ENCODE data around the gene ITPR1.

ITPR1 gene

GRCh38 chr3:4467522-4467867 is 25.7 kb upstream of the ITPR1 start:
- CTCF ChIA-PET = interaction anchor here (1.0 kb wide), 1 partner anchor 116 kb away, joined by 3 read pairs; no protein-coding TSS in a partner anchor

GRCh38 chr3:4471907-4472306 is 21.2 kb upstream of the ITPR1 start:
- no peak for DNase-seq (ENCODE audit: low spot score)
- ChIA-PET POLR2A (ENCODE audit: low non-redundant PET) (no interaction called here), CTCF (no interaction called here)
- H3K27ac ChIP-seq = no peak overlapping the region
- TF ChIP-seq CTCF (conservative IDR thresholded peaks at IDR 0.05; ENCODE audit: low read depth) = no peak

More at GRCh38 chr3:4467522-4467867, 25.7 kb upstream of the ITPR1 start:
- no peak for TF ChIP-seq CTCF (conservative IDR thresholded peaks at IDR 0.05; ENCODE audit: low read depth)
- POLR2A ChIA-PET (ENCODE audit: low non-redundant PET) = interaction anchor here (0.5 to 0.6 kb wide), 2 partner anchors 15 to 26 kb away, joined by 3 to 4 read pairs; partner anchors contain the start of gene ITPR1
- peak overlapping the region; percentile 66 for H3K27ac ChIP-seq
- DNase-seq (ENCODE audit: low spot score) = no peak

- no peak overlapping the region for H3K27ac ChIP-seq
- no peak for TF ChIP-seq CTCF (conservative IDR thresholded peaks at IDR 0.05; ENCODE audit: low read depth)
- no peak for DNase-seq (ENCODE audit: low spot score)
- CTCF ChIA-PET = no interaction called here
- POLR2A ChIA-PET (ENCODE audit: low non-redundant PET) = no interaction called here
These were observed 20.8 kb upstream of the ITPR1 start for GRCh38 chr3:4472312-4472711.

- DNase-seq (ENCODE audit: low spot score) = no peak
- ChIA-PET POLR2A (ENCODE audit: low non-redundant PET) (no interaction called here), CTCF (interaction anchor here (0.6 kb wide), 1 partner anchor 167 kb away, joined by 3 read pairs; no protein-coding TSS in a partner anchor)
- H3K27ac ChIP-seq = no peak overlapping the region
- no peak for TF ChIP-seq CTCF (conservative IDR thresholded peaks at IDR 0.05; ENCODE audit: low read depth)
These were observed 20.4 kb upstream of the ITPR1 start for GRCh38 chr3:4472766-4473165.

GRCh38 chr3:4474683-4475490 is 18.3 kb upstream of the ITPR1 start:
- H3K27ac ChIP-seq = no peak overlapping the region
- no peak for TF ChIP-seq CTCF (conservative IDR thresholded peaks at IDR 0.05; ENCODE audit: low read depth)
- ChIA-PET POLR2A (ENCODE audit: low non-redundant PET) (no interaction called here), CTCF (no interaction called here)
- no peak for DNase-seq (ENCODE audit: low spot score)

GRCh38 chr3:4475804-4476203 is 17.3 kb upstream of the ITPR1 start:
- H3K27ac ChIP-seq = no peak overlapping the region
- no peak for TF ChIP-seq CTCF (conservative IDR thresholded peaks at IDR 0.05; ENCODE audit: low read depth)
- POLR2A ChIA-PET (ENCODE audit: low non-redundant PET) = no interaction called here
- CTCF ChIA-PET = interaction anchor here (0.5 kb wide), 1 partner anchor 58 kb away, joined by 3 read pairs; no protein-coding TSS in a partner anchor
- DNase-seq (ENCODE audit: low spot score) = no peak
